GM18526 (cell line): ENCODE measurements around the gene MAPK4.

Experiments
- POLR2A ChIP-seq: IDR thresholded peaks from 3 replicates; pipeline ENCODE4 v1.6.1; 2011; ENCODE audit not compliant: insufficient read length; ENCODE audit errors: extremely low read depth

Gene MAPK4

GRCh38 chr18:50734886-50735285 is 175.0 kb downstream of the MAPK4 start:
- TF ChIP-seq POLR2A: no peak

- TF ChIP-seq POLR2A: no peak
These were observed 177.2 kb downstream of the MAPK4 start for GRCh38 chr18:50737127-50737526.

- no peak for TF ChIP-seq POLR2A
These were observed 178.3 kb downstream of the MAPK4 start for GRCh38 chr18:50738098-50738757.

DNA sequence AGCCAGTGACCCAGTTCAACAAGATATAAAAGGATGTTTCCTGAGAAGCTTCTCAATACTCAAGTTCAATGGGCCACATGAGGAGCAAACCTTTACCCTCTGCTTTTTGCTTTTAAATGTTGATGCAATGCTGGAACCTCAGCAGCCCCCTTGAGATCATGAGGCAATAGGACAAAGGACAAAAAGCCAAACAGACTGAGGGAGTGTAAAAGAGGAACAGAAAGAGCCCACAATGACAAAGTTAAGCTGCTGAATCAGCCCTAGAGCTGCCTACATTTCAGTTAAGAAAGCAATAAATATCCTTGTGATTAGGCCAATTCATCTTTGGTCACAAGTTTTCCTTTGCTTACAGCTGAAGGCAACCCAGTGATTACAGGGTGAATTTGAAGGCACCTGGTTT is 183.1 kb downstream of the MAPK4 start:
- TF ChIP-seq POLR2A: no peak

DNA sequence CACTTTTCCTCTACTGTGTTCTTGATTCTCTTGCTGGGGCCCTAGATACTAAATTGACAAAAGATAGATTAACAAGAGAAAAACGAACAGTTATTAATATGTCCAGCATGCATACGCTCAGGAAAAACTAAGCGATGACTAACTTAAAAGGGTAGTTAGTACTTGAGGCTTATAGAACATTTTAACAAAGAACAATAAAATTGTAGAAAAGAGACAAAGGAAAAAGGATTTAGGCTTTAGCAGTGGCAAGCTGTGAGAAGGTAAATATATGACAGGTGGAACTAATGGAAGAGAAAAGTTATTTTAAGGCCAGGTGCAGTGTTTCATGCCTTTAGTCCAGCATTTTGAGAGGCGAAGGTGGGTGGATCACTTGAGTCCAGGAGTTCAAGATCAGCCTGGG is 184.4 kb downstream of the MAPK4 start:
- TF ChIP-seq POLR2A: no peak

- TF ChIP-seq POLR2A: no peak
These were observed 186.1 kb downstream of the MAPK4 start for GRCh38 chr18:50745945-50746344.

- TF ChIP-seq POLR2A: no peak
These were observed 188.0 kb downstream of the MAPK4 start for GRCh38 chr18:50747849-50748242.

- no peak for TF ChIP-seq POLR2A
These were observed 188.6 kb downstream of the MAPK4 start for GRCh38 chr18:50748243-50749229.

DNA sequence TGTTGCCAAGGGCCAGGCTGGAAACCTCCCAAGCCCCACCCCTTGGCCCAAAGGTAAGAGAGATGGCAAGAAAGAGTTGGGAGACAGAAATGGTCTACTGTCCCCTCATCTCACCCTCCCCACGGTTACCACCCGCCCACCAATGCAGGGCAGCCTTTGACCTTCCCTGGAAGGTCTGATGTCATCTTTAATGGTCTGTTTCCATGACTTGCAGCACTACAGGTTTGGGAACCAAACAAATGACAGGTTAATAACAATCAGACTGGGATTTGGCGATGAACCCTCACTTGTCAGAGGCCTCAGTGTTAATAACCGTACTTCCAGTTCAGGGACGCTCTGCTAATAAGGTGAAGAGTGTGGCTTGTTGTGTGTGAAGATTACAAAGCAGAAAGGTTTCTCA is 189.5 kb downstream of the MAPK4 start:
- TF ChIP-seq POLR2A: no peak

- no peak for TF ChIP-seq POLR2A
These were observed 190.1 kb downstream of the MAPK4 start for GRCh38 chr18:50749945-50750344.

- TF ChIP-seq POLR2A: no peak
These were observed 190.7 kb downstream of the MAPK4 start for GRCh38 chr18:50750546-50750945.

GRCh38 chr18:50751490-50751889 is 191.6 kb downstream of the MAPK4 start:
- TF ChIP-seq POLR2A: no peak

- TF ChIP-seq POLR2A: no peak
These were observed 192.1 kb downstream of the MAPK4 start for GRCh38 chr18:50751947-50752346.

- no peak for TF ChIP-seq POLR2A
These were observed 193.4 kb downstream of the MAPK4 start for GRCh38 chr18:50753311-50753710.

GRCh38 chr18:50754297-50754696 is 194.4 kb downstream of the MAPK4 start:
- no peak for TF ChIP-seq POLR2A

- TF ChIP-seq POLR2A: no peak
These were observed 197.5 kb downstream of the MAPK4 start for GRCh38 chr18:50757358-50757757.
